Activated naive CD8-positive, alpha-beta T cell treated with anti-CD3 and anti-CD28 coated beads, Interleukin-2, amount 10 ng/mL, durations not matched to agents 7 days and 5 days (primary cell): ENCODE data around the gene RFT1. TPM values are rescaled to one million over a fixed set of nuclear protein-coding genes. Genes with fewer than 3 reads are reported as not detected.

Source experiments
- ATAC-seq: fragments of 150-1000 bp; cut with Tn5 transposase; one replicate; pipeline ENCODE4 v1.10.0; 2021; ENCODE audit warnings: low read depth, moderate library complexity
- POLR2A ChIA-PET: fragments of 350-600 bp; sonication (Branson Sonifier 250); formaldehyde crosslinking; loops from one replicate; lab custom pipeline; 2021; ENCODE audit warnings: antibody characterized with exemption; lab: Charles Lee
- DNase-seq: peaks from one replicate; pipeline ENCODE4 v3.0.0; 2021
- H3K27ac Mint-ChIP-seq: one replicate; pipeline ENCODE4 v1.8.0; 2022; ENCODE audit warnings: mild to moderate bottlenecking, mixed read lengths
- H3K27me3 Mint-ChIP-seq: one replicate; pipeline ENCODE4 v1.8.0; 2022; ENCODE audit warnings: mild to moderate bottlenecking, moderate library complexity, mixed read lengths
- H3K36me3 Mint-ChIP-seq: one replicate; pipeline ENCODE4 v1.8.0; 2021; ENCODE audit warnings: mild to moderate bottlenecking, mixed read lengths
- H3K4me1 Mint-ChIP-seq: one replicate; pipeline ENCODE4 v1.8.0; 2021; ENCODE audit warnings: mixed read lengths
- H3K4me3 Mint-ChIP-seq: one replicate; pipeline ENCODE4 v1.8.0; 2022; ENCODE audit warnings: mild to moderate bottlenecking, moderate library complexity, mixed read lengths
- H3K9me3 Mint-ChIP-seq: one replicate; pipeline ENCODE4 v1.8.0; 2021; ENCODE audit warnings: mixed read lengths
- total RNA-seq, 2 experiments: library from RNA; stranded (reverse); gene quantifications; one replicate each; pipeline ENCODE4 v1.2.3, GENCODE V29; 2021

Gene RFT1
- total RNA-seq, 2 experiments from 2014 or later, result 27.9 to 32.2 TPM

GRCh38 chr3:53100818-53101466, 29.3 kb downstream of the RFT1 start:
- peak overlapping the region; percentile 85 for H3K27ac Mint-ChIP-seq
- no peaks in the 10 kb centered on the region for H3K27me3 Mint-ChIP-seq
- peaks cover 28% of the 10 kb centered on the region for H3K36me3 Mint-ChIP-seq
- peaks cover 46% of the 10 kb centered on the region for H3K4me1 Mint-ChIP-seq
- H3K4me3 Mint-ChIP-seq, result peak overlapping the region; percentile 67
- POLR2A ChIA-PET, result interaction anchor here (1.0 kb wide), 1 partner anchor 8 kb away, joined by 3 read pairs; no protein-coding TSS in a partner anchor
- DNase-seq, result peak; percentile 29
- no peaks in the 10 kb centered on the region for H3K9me3 Mint-ChIP-seq
- ATAC-seq, result no peak

- Mint-ChIP-seq H3K27ac (peak overlapping the region; percentile 9), H3K4me3 (no peak overlapping the region), H3K27me3 (no peaks in the 10 kb centered on the region), H3K36me3 (peaks cover 23% of the 10 kb centered on the region), H3K9me3 (no peaks in the 10 kb centered on the region), H3K4me1 (peaks cover 29% of the 10 kb centered on the region)
- DNase-seq (peak; percentile 10), ATAC-seq (no peak)
- POLR2A ChIA-PET, result interaction anchor here (1.0 kb wide), 1 partner anchor 12 kb away, joined by 3 read pairs; no protein-coding TSS in a partner anchor
Measured at GRCh38 chr3:53097887-53098286, 32.3 kb downstream of the RFT1 start.

GRCh38 chr3:53092942-53093341, 37.3 kb downstream of the RFT1 start:
- Mint-ChIP-seq H3K4me3 (no peak overlapping the region), H3K36me3 (peaks cover 11% of the 10 kb centered on the region), H3K9me3 (no peaks in the 10 kb centered on the region), H3K4me1 (peaks cover 5% of the 10 kb centered on the region), H3K27me3 (no peaks in the 10 kb centered on the region), H3K27ac (no peak overlapping the region)
- ATAC-seq, result no peak
- POLR2A ChIA-PET, result no interaction called here
- DNase-seq, result no peak

GRCh38 chr3:53092216-53092615, 38.0 kb downstream of the RFT1 start:
- Mint-ChIP-seq H3K27ac (no peak overlapping the region), H3K36me3 (peaks cover 11% of the 10 kb centered on the region)

DNA sequence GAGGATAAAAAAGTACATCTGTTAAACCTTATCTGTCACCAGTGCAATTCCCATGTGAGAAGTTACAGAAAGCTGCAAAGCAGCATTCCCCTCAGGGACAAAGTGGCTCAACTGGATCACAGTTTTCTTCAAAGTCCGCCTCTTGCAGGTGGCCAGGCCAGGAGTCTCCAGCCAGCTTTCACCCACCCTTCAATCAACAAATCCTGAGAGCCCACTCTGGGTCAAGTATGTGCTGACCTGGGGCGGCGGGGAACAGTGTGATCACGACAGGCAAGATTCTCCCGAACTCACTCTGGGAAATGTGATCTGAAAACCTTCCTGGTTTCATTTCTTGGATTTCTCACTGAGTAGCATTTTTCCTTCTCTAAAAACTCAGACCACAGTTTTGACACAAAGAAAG, 39.2 kb downstream of the RFT1 start:
- H3K9me3 Mint-ChIP-seq, result no peaks in the 10 kb centered on the region
- H3K36me3 Mint-ChIP-seq, result peaks cover 10% of the 10 kb centered on the region
- H3K27me3 Mint-ChIP-seq, result no peaks in the 10 kb centered on the region
- no peak for DNase-seq
- ATAC-seq, result no peak
- POLR2A ChIA-PET, result no interaction called here
- peaks cover 2% of the 10 kb centered on the region for H3K4me1 Mint-ChIP-seq
- peak overlapping the region; percentile 1 for H3K27ac Mint-ChIP-seq
- no peak overlapping the region for H3K4me3 Mint-ChIP-seq

More at GRCh38 chr3:53092216-53092615, 38.0 kb downstream of the RFT1 start:
- Mint-ChIP-seq H3K27me3 (no peaks in the 10 kb centered on the region), H3K9me3 (no peaks in the 10 kb centered on the region), H3K4me3 (no peak overlapping the region), H3K4me1 (peaks cover 2% of the 10 kb centered on the region)
- POLR2A ChIA-PET, result no interaction called here
- DNase-seq (no peak), ATAC-seq (no peak)

DNA sequence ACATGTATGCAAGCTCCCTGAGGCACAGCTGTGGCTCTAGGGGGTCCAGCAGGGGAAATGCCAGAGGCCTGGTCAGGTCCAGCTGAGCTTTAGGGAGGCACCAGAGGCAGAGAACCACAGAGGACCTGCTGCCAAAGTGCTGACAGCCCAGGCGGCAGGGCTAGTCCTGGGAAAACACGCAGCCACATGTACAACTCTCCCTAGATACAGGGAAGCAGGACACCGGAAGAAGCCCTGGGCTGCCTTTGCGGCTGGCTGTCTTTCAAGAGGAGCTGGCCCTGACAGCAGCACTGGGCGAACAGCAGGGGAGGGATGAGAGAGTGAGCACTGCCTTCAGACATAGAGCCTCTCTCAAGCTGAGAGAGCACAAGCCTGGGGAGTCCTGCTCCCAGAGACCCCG, 40.7 kb downstream of the RFT1 start:
- POLR2A ChIA-PET, result no interaction called here
- Mint-ChIP-seq H3K27me3 (no peaks in the 10 kb centered on the region), H3K9me3 (no peaks in the 10 kb centered on the region), H3K36me3 (peaks cover 5% of the 10 kb centered on the region), H3K4me3 (no peak overlapping the region), H3K4me1 (peaks cover 2% of the 10 kb centered on the region), H3K27ac (no peak overlapping the region)
- ATAC-seq (no peak), DNase-seq (no peak)

GRCh38 chr3:53085476-53085875, 44.8 kb downstream of the RFT1 start:
- POLR2A ChIA-PET, result no interaction called here
- no peaks in the 10 kb centered on the region for H3K36me3 Mint-ChIP-seq
- no peaks in the 10 kb centered on the region for H3K27me3 Mint-ChIP-seq
- no peak for DNase-seq
- H3K9me3 Mint-ChIP-seq, result no peaks in the 10 kb centered on the region
- no peak for ATAC-seq
- H3K27ac Mint-ChIP-seq, result no peak overlapping the region
- no peaks in the 10 kb centered on the region for H3K4me1 Mint-ChIP-seq
- H3K4me3 Mint-ChIP-seq, result no peak overlapping the region

DNA sequence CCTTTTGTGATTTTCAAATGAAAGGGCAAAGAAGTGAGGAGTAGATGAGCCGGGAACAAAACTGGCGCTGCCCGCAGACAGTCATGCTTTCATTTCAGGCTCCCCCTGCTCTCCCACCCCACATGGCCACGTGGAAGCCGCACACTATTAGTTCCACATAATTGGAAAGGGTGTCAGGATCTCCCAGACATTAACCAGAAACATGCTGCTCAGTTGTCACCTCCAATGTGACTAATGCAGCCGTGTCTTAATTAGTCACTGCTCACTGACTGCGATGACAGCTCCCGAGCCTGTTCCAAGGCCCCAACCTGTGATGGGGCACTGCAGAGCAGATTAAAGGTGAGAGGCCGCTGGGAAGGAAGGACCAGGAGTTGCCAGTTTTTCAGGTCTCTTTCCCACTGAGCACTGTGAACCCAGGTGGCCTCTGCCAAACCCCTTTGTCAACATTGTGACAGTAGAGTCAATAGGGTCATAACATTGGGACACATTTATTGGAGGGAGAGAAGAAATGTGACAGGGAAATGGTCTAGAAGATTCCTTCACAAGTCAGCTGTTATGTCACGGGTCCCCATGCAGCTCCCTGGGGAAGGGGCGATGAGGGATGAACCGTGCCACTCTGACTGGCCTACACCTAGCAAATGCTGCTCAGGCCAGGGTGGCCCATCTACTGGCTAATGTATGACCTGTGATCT, 45.8 kb downstream of the RFT1 start:
- H3K27ac Mint-ChIP-seq, result no peak overlapping the region

DNA sequence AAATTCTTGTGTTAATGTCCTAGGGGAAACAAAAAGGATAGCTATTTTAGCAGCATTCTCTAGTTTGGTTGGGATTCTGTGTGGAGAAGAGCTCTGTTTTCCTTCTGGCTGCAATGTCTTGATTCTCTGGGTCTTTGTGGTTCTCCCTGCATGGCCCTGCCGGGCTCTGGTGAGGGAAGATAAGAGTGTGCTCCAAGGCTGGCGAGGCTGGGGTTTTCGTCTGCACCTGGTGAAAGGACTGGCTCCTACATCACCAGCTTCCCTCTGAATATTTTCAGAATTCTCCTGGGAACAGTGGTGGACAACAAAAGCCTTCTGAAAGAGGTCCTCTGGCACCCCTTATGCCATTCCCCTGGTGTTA, 46.3 kb downstream of the RFT1 start:
- DNase-seq (peak; percentile 5), ATAC-seq (no peak)
- H3K27me3 Mint-ChIP-seq, result no peaks in the 10 kb centered on the region
- POLR2A ChIA-PET, result no interaction called here
- no peak overlapping the region for H3K4me3 Mint-ChIP-seq
- no peaks in the 10 kb centered on the region for H3K9me3 Mint-ChIP-seq
- H3K4me1 Mint-ChIP-seq, result no peaks in the 10 kb centered on the region
- no peak overlapping the region for H3K27ac Mint-ChIP-seq
- no peaks in the 10 kb centered on the region for H3K36me3 Mint-ChIP-seq

More for the DNA sequence above, 45.8 kb downstream of the RFT1 start:
- ATAC-seq, result no peak
- Mint-ChIP-seq H3K36me3 (no peaks in the 10 kb centered on the region), H3K27me3 (no peaks in the 10 kb centered on the region), H3K4me1 (no peaks in the 10 kb centered on the region), H3K9me3 (no peaks in the 10 kb centered on the region), H3K4me3 (no peak overlapping the region)
- peak; percentile 9 for DNase-seq
- POLR2A ChIA-PET, result no interaction called here

GRCh38 chr3:53083521-53083920, 46.7 kb downstream of the RFT1 start:
- POLR2A ChIA-PET, result interaction anchor here (0.7 kb wide), 1 partner anchor 293 kb away, joined by 4 read pairs; no protein-coding TSS in a partner anchor
- no peak overlapping the region for H3K4me3 Mint-ChIP-seq
- H3K27me3 Mint-ChIP-seq, result no peaks in the 10 kb centered on the region
- H3K36me3 Mint-ChIP-seq, result no peaks in the 10 kb centered on the region
- no peaks in the 10 kb centered on the region for H3K4me1 Mint-ChIP-seq
- ATAC-seq (no peak), DNase-seq (peak; percentile 24)
- H3K27ac Mint-ChIP-seq, result no peak overlapping the region
- H3K9me3 Mint-ChIP-seq, result no peaks in the 10 kb centered on the region

- Mint-ChIP-seq H3K27me3 (no peaks in the 10 kb centered on the region), H3K36me3 (no peaks in the 10 kb centered on the region), H3K4me3 (no peak overlapping the region), H3K9me3 (no peaks in the 10 kb centered on the region), H3K27ac (no peak overlapping the region), H3K4me1 (no peaks in the 10 kb centered on the region)
- ATAC-seq, result no peak
- POLR2A ChIA-PET, result interaction anchor here (0.7 kb wide), 1 partner anchor 292 kb away, joined by 4 read pairs; no protein-coding TSS in a partner anchor
- peak; percentile 3 for DNase-seq
Measured at GRCh38 chr3:53082736-53083135, 47.5 kb downstream of the RFT1 start.

GRCh38 chr3:53081318-53081717, 48.9 kb downstream of the RFT1 start:
- no peak overlapping the region for H3K4me3 Mint-ChIP-seq
- H3K4me1 Mint-ChIP-seq, result no peaks in the 10 kb centered on the region
- DNase-seq (peak; percentile 13), ATAC-seq (no peak)
- POLR2A ChIA-PET, result interaction anchor here (0.6 kb wide), 1 partner anchor 27 kb away, joined by 3 read pairs; no protein-coding TSS in a partner anchor
- H3K36me3 Mint-ChIP-seq, result no peaks in the 10 kb centered on the region
- no peak overlapping the region for H3K27ac Mint-ChIP-seq
- H3K27me3 Mint-ChIP-seq, result no peaks in the 10 kb centered on the region
- H3K9me3 Mint-ChIP-seq, result no peaks in the 10 kb centered on the region

- Mint-ChIP-seq H3K4me1 (no peaks in the 10 kb centered on the region), H3K36me3 (no peaks in the 10 kb centered on the region), H3K9me3 (no peaks in the 10 kb centered on the region), H3K4me3 (no peak overlapping the region), H3K27me3 (no peaks in the 10 kb centered on the region), H3K27ac (no peak overlapping the region)
- ATAC-seq, result no peak
- POLR2A ChIA-PET, result interaction anchor here (0.6 kb wide), 1 partner anchor 27 kb away, joined by 3 read pairs; no protein-coding TSS in a partner anchor
- peak; percentile 25 for DNase-seq
Measured at GRCh38 chr3:53080612-53081205, 49.5 kb downstream of the RFT1 start.
